PC-9 (cell line): ENCODE measurements around the gene DMRT1.

ENCODE experiments used
- EZH2 ChIP-seq: fragments of 200-600 bp; sonication (generic); IDR thresholded peaks from 2 replicates; pipeline ENCODE4 v1.8.0; 2017; ENCODE audit warnings: antibody characterized with exemption, low read depth
- TF ChIP-seq, protein P1 (sequence below): fragments of 200-600 bp; sonication (generic); conservative IDR thresholded peaks from 2 replicates; pipeline ENCODE4 v1.6.1; 2017; ENCODE audit warnings: mixed run types, antibody characterized with exemption, mild to moderate bottlenecking, moderate library complexity

DNA sequence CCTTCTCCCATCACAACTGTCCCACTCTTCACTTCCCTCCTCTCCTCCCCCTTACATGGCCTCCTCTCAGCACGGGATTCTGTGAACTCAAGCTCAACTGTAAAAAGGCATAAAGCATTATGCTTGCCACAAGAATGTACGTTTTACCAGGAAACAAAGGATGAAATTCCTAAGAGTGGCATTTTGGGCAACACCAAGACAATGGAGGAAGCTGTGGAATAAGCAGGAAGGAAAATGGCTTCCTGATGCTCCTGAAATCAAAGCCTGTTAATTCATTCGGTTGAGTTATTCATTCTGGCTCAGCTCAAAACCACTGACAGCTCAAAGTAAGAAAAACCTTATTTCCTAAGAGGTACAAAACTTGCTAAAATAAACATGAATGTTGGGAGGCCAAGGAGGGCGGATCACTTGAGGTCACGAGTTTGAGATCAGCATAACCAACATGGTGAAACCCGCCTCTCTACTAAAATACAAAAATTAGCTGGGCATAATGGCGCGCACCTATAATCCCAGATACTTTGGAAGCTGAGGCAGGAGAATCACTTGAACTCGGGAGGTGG, 40.8 kb upstream of the DMRT1 start:
- TF ChIP-seq, protein P1, sequence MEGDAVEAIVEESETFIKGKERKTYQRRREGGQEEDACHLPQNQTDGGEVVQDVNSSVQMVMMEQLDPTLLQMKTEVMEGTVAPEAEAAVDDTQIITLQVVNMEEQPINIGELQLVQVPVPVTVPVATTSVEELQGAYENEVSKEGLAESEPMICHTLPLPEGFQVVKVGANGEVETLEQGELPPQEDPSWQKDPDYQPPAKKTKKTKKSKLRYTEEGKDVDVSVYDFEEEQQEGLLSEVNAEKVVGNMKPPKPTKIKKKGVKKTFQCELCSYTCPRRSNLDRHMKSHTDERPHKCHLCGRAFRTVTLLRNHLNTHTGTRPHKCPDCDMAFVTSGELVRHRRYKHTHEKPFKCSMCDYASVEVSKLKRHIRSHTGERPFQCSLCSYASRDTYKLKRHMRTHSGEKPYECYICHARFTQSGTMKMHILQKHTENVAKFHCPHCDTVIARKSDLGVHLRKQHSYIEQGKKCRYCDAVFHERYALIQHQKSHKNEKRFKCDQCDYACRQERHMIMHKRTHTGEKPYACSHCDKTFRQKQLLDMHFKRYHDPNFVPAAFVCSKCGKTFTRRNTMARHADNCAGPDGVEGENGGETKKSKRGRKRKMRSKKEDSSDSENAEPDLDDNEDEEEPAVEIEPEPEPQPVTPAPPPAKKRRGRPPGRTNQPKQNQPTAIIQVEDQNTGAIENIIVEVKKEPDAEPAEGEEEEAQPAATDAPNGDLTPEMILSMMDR = no peak
- TF ChIP-seq EZH2 = no peak
